ENCODE measurements around the gene IGF2R. TPM values are rescaled to one million over a fixed set of nuclear protein-coding genes. Genes with fewer than 3 reads are reported as not detected.

The IGF2R gene
- total RNA-seq, 1 donor from 2014 or later = 73.4 TPM

GRCh38 chr6:160032538-160032937 is 63.7 kb downstream of the IGF2R start:
- H3K27me3 ChIP-seq = no peaks in the 10 kb centered on the region
- no peaks in the 10 kb centered on the region for H3K9me3 ChIP-seq
- H3K36me3 ChIP-seq = peaks cover 0 to 36% of the 10 kb centered on the region in 2 donors
- H3K4me3 ChIP-seq = no peak overlapping the region
- DNase-seq (ENCODE audit: extremely low spot score in 2 of 2) = peak in 1 of 2 donors; percentile 80
- intact Hi-C loops (cut with DNase I) = loop anchor here (10.0 kb wide), 1 partner anchor 48 kb away; no protein-coding TSS in a partner anchor
- peaks cover 42% of the 10 kb centered on the region for H3K4me1 ChIP-seq
- no peak for TF ChIP-seq POLR2A (IDR thresholded peaks at IDR 0.05)
- no peak for TF ChIP-seq POLR2AphosphoS5 (IDR thresholded peaks at IDR 0.05; ENCODE audit: insufficient read depth in 1 of 2, low read depth in 1 of 2)
- TF ChIP-seq CTCF (IDR thresholded peaks at IDR 0.05) = no peak
- H3K27ac ChIP-seq = no peak overlapping the region

GRCh38 chr6:160034036-160034930 is 65.4 kb downstream of the IGF2R start:
- no peak overlapping the region for H3K27ac ChIP-seq
- intact Hi-C loops (cut with DNase I) = loop anchor here (10.0 kb wide), 1 partner anchor 49 kb away; no protein-coding TSS in a partner anchor
- H3K4me3 ChIP-seq = no peak overlapping the region
- peaks cover 51% of the 10 kb centered on the region for H3K4me1 ChIP-seq
- peaks cover 0 to 29% of the 10 kb centered on the region in 2 donors for H3K36me3 ChIP-seq
- H3K27me3 ChIP-seq = no peaks in the 10 kb centered on the region
- DNase-seq (ENCODE audit: extremely low spot score in 2 of 2) = peak in 1 of 2 donors; percentile 49
- TF ChIP-seq CTCF (IDR thresholded peaks at IDR 0.05) (no peak), POLR2A (IDR thresholded peaks at IDR 0.05) (no peak), POLR2AphosphoS5 (IDR thresholded peaks at IDR 0.05; ENCODE audit: insufficient read depth in 1 of 2, low read depth in 1 of 2) (no peak)
- no peaks in the 10 kb centered on the region for H3K9me3 ChIP-seq

GRCh38 chr6:160035241-160035640 is 66.4 kb downstream of the IGF2R start:
- TF ChIP-seq CTCF (IDR thresholded peaks at IDR 0.05) = no peak
- no peak for TF ChIP-seq POLR2A (IDR thresholded peaks at IDR 0.05)
- no peak for TF ChIP-seq POLR2AphosphoS5 (IDR thresholded peaks at IDR 0.05; ENCODE audit: insufficient read depth in 1 of 2, low read depth in 1 of 2)
- Histone ChIP-seq H3K4me3 (no peak overlapping the region), H3K27ac (peak overlapping the region; percentile 84), H3K4me1 (peaks cover 43% of the 10 kb centered on the region), H3K36me3 (peaks cover 0 to 31% of the 10 kb centered on the region in 2 donors), H3K27me3 (no peaks in the 10 kb centered on the region), H3K9me3 (no peaks in the 10 kb centered on the region)
- intact Hi-C loops (cut with DNase I) = loop anchor here (10.0 kb wide), 1 partner anchor 50 kb away; no protein-coding TSS in a partner anchor
- DNase-seq (ENCODE audit: extremely low spot score in 2 of 2) = peak in 1 of 2 donors; percentile 82

GRCh38 chr6:160035693-160036330 is 66.9 kb downstream of the IGF2R start:
- peaks cover 0 to 37% of the 10 kb centered on the region in 2 donors for H3K36me3 ChIP-seq
- H3K4me1 ChIP-seq = peaks cover 40% of the 10 kb centered on the region
- H3K27ac ChIP-seq = peak overlapping the region; percentile 84
- no peaks in the 10 kb centered on the region for H3K9me3 ChIP-seq
- intact Hi-C loops (cut with DNase I) = loop anchor here (10.0 kb wide), 1 partner anchor 51 kb away; no protein-coding TSS in a partner anchor
- no peaks in the 10 kb centered on the region for H3K27me3 ChIP-seq
- peak in 1 of 2 donors; percentile 79 for DNase-seq (ENCODE audit: extremely low spot score in 2 of 2)
- H3K4me3 ChIP-seq = peak overlapping the region in 1 of 2 donors; percentile 21
- TF ChIP-seq POLR2A (IDR thresholded peaks at IDR 0.05) (no peak), POLR2AphosphoS5 (IDR thresholded peaks at IDR 0.05; ENCODE audit: insufficient read depth in 1 of 2, low read depth in 1 of 2) (no peak), CTCF (IDR thresholded peaks at IDR 0.05) (no peak)

Measured in vagina (tissue), 2 donors.